HEK293 (cell line): ENCODE results near the gene SEC14L6.

Source experiments
- CTCF ChIA-PET: fragments of 350-600 bp; formaldehyde crosslinking; extraction: SDS; loops from one replicate; lab custom pipeline; 2021; ENCODE audit warnings: antibody characterized with exemption; lab: Yijun Ruan, JAX
- POLR2A ChIA-PET: fragments of 300-600 bp; formaldehyde crosslinking; extraction: SDS; loops from one replicate; lab custom pipeline; 2020; ENCODE audit warnings: antibody characterized with exemption, inconsistent platforms; lab: Yijun Ruan, JAX
- H3K27ac ChIP-seq: fragments of 200-500 bp; sonication (Bioruptor generic); 2 replicates; pipeline ENCODE4 v1.5.1; 2014; ENCODE audit warnings: low read depth, low read length, control low read depth, inconsistent platforms; ENCODE audit errors: extremely low read depth
- H3K36me3 ChIP-seq, 2 experiments: fragments of 200-500 bp in 1 of 2; sonication (Bioruptor generic) in 1 of 2; 1 replicate in 1 of 2; 2 replicates in 1 of 2; pipeline ENCODE4 v1.5.1; 2014 to 2017; ENCODE audit warnings: inconsistent platforms in 2 of 2, low read length in 2 of 2; ENCODE audit not compliant: control insufficient read depth in 2 of 2, insufficient read depth in 1 of 2
- H3K4me1 ChIP-seq: fragments of 200-500 bp; sonication (Bioruptor generic); 2 replicates; pipeline ENCODE4 v1.5.1; 2014; ENCODE audit warnings: mild to moderate bottlenecking, low read length, inconsistent platforms; ENCODE audit not compliant: control insufficient read depth, insufficient read depth
- H3K4me3 ChIP-seq: 2 replicates; pipeline ENCODE4 v1.5.1; 2011; ENCODE audit warnings: low read depth, mild to moderate bottlenecking, control low read depth, low read length, moderate library complexity
- H3K9me3 ChIP-seq: fragments of 200-500 bp; sonication (Bioruptor generic); 2 replicates; pipeline ENCODE4 v1.5.1; 2014; ENCODE audit warnings: low read depth, low read length, inconsistent platforms; ENCODE audit not compliant: control insufficient read depth, insufficient read depth
- CTCF ChIP-seq: fragments of 450-650 bp; formaldehyde crosslinking; IDR thresholded peaks from 2 replicates; pipeline ENCODE4 v1.5.1; 2016; ENCODE audit warnings: missing biosample characterization, missing genetic modification characterization
- HIC1 ChIP-seq: fragments of 450-650 bp; formaldehyde crosslinking; IDR thresholded peaks from 2 replicates; pipeline ENCODE4 v1.5.1; 2016; ENCODE audit warnings: missing biosample characterization, missing genetic modification characterization
- KLF16 ChIP-seq: fragments of 450-650 bp; formaldehyde crosslinking; IDR thresholded peaks from 2 replicates; pipeline ENCODE4 v1.5.1; 2017; ENCODE audit warnings: missing biosample characterization, missing genetic modification characterization
- MEIS1 ChIP-seq: sonication (generic); formaldehyde crosslinking; IDR thresholded peaks from 2 replicates; pipeline ENCODE4 v1.8.1; 2022; ENCODE audit warnings: missing genetic modification reagents, mild to moderate bottlenecking, borderline replicate concordance
- RBAK ChIP-seq: fragments of 450-650 bp; formaldehyde crosslinking; IDR thresholded peaks from 2 replicates; pipeline ENCODE4 v1.5.1; 2016; ENCODE audit warnings: missing biosample characterization, missing genetic modification characterization
- SALL2 ChIP-seq: fragments of 450-650 bp; formaldehyde crosslinking; IDR thresholded peaks from 2 replicates; pipeline ENCODE4 v1.5.0; 2017; ENCODE audit warnings: missing biosample characterization, mild to moderate bottlenecking, missing genetic modification characterization, borderline replicate concordance
- ZBTB21 ChIP-seq: fragments of 450-650 bp; formaldehyde crosslinking; IDR thresholded peaks from 2 replicates; pipeline ENCODE4 v1.5.1; 2017; ENCODE audit warnings: missing biosample characterization, missing genetic modification characterization
- ZFHX2 ChIP-seq: fragments of 450-650 bp; formaldehyde crosslinking; conservative IDR thresholded peaks from 2 replicates; pipeline ENCODE4 v1.5.1; 2016; ENCODE audit warnings: missing biosample characterization, missing genetic modification characterization
- ZNF148 ChIP-seq: fragments of 450-650 bp; formaldehyde crosslinking; IDR thresholded peaks from 2 replicates; pipeline ENCODE4 v1.5.0; 2017; ENCODE audit warnings: missing biosample characterization, missing genetic modification characterization, borderline replicate concordance
- ZNF155 ChIP-seq: fragments of 450-650 bp; formaldehyde crosslinking; IDR thresholded peaks from 2 replicates; pipeline ENCODE4 v1.5.1; 2016; ENCODE audit warnings: missing biosample characterization, missing genetic modification characterization
- ZNF16 ChIP-seq: fragments of 450-650 bp; formaldehyde crosslinking; IDR thresholded peaks from 2 replicates; pipeline ENCODE4 v1.5.1; 2016; ENCODE audit warnings: low read depth, missing biosample characterization, missing genetic modification characterization
- ZNF280D ChIP-seq: fragments of 450-650 bp; formaldehyde crosslinking; IDR thresholded peaks from 2 replicates; pipeline ENCODE4 v1.5.1; 2016; ENCODE audit warnings: missing biosample characterization, missing genetic modification characterization
- ZNF416 ChIP-seq: fragments of 450-650 bp; formaldehyde crosslinking; IDR thresholded peaks from 2 replicates; pipeline ENCODE4 v1.5.1; 2016; ENCODE audit warnings: missing biosample characterization, missing genetic modification characterization
- ZNF488 ChIP-seq: fragments of 450-650 bp; formaldehyde crosslinking; IDR thresholded peaks from 2 replicates; pipeline ENCODE4 v1.5.1; 2016; ENCODE audit warnings: missing biosample characterization, missing genetic modification characterization
- ZNF596 ChIP-seq: fragments of 450-650 bp; IDR thresholded peaks from 2 replicates; pipeline ENCODE4 v1.5.0; 2018; ENCODE audit warnings: missing biosample characterization, mild to moderate bottlenecking, missing genetic modification characterization, moderate library complexity
- ZNF747 ChIP-seq: fragments of 450-650 bp; formaldehyde crosslinking; IDR thresholded peaks from 2 replicates; pipeline ENCODE4 v1.5.1; 2016; ENCODE audit warnings: missing biosample characterization, missing genetic modification characterization
- ZSCAN16 ChIP-seq: fragments of 450-650 bp; formaldehyde crosslinking; IDR thresholded peaks from 2 replicates; pipeline ENCODE4 v1.5.1; 2016; ENCODE audit warnings: missing biosample characterization, missing genetic modification characterization
- ZSCAN23 ChIP-seq: fragments of 450-650 bp; formaldehyde crosslinking; IDR thresholded peaks from 2 replicates; pipeline ENCODE4 v1.5.1; 2016; ENCODE audit warnings: missing biosample characterization, missing genetic modification characterization

The SEC14L6 gene

GRCh38 chr22:30490399-30490798, 56.1 kb downstream of the SEC14L6 start (continued):
- no peak for TF ChIP-seq CTCF (tag by site-specific recombination)
- TF ChIP-seq, all 188 proteins: peak for 1

GRCh38 chr22:30488121-30488520, 58.4 kb downstream of the SEC14L6 start:
- ChIA-PET POLR2A (no interaction called here), CTCF (interaction anchor here (0.7 kb wide), 1 partner anchor 218 kb away, joined by 4 read pairs; no protein-coding TSS in a partner anchor)
- no peaks in the 10 kb centered on the region for H3K36me3 ChIP-seq
- no peak for TF ChIP-seq RBAK
- no peaks in the 10 kb centered on the region for H3K9me3 ChIP-seq
- no peak overlapping the region for H3K27ac ChIP-seq
- H3K4me1 ChIP-seq, result no peaks in the 10 kb centered on the region
- no peak overlapping the region for H3K4me3 ChIP-seq

GRCh38 chr22:30486661-30487115, 59.9 kb downstream of the SEC14L6 start:
- ChIA-PET POLR2A (no interaction called here), CTCF (interaction anchor here (0.6 to 3.6 kb wide), 11 partner anchors 9 to 268 kb away, joined by 3 to 59 read pairs (median 5); no protein-coding TSS in a partner anchor)
- H3K4me3 ChIP-seq, result no peak overlapping the region
- TF ChIP-seq ZNF280D (tag by site-specific recombination) (no peak), SALL2 (tag by site-specific recombination) (no peak), MEIS1 (CRISPR knock-in tag) (no peak), HIC1 (tag by site-specific recombination) (no peak), ZFHX2 (tag by site-specific recombination) (no peak), ZBTB21 (tag by site-specific recombination) (no peak), KLF16 (tag by site-specific recombination) (no peak), ZNF155 (tag by site-specific recombination) (no peak), ZSCAN23 (no peak), ZNF16 (tag by site-specific recombination) (no peak), ZNF488 (tag by site-specific recombination) (no peak), ZNF747 (tag by site-specific recombination) (no peak), ZNF416 (no peak), ZNF148 (tag by site-specific recombination) (no peak), ZNF596 (tag by site-specific recombination) (no peak), ZSCAN16 (tag by site-specific recombination) (no peak)
- no peaks in the 10 kb centered on the region for H3K9me3 ChIP-seq
- H3K27ac ChIP-seq, result no peak overlapping the region
- H3K4me1 ChIP-seq, result no peaks in the 10 kb centered on the region
- no peaks in the 10 kb centered on the region for H3K36me3 ChIP-seq
